Neural cell (in vitro differentiated cells): ENCODE measurements around the gene COLEC12.

ENCODE experiments used
- EP300 ChIP-seq: fragments of 450-650 bp; conservative IDR thresholded peaks from 2 replicates; pipeline ENCODE4 v1.6.1; 2014; ENCODE audit warnings: antibody characterized with exemption, mild to moderate bottlenecking, moderate library complexity; ENCODE audit not compliant: poor library complexity, severe bottlenecking
- EZH2 ChIP-seq: fragments of 200-600, 300-800 bp; shearing (Covaris generic), sonication (generic); IDR thresholded peaks from 2 replicates; pipeline ENCODE4 v1.6.1; 2014; ENCODE audit warnings: antibody characterized with exemption, low read length, borderline replicate concordance, mild to moderate bottlenecking; ENCODE audit not compliant: insufficient read depth, poor library complexity, severe bottlenecking
- POLR2AphosphoS5 ChIP-seq: IDR thresholded peaks from 2 replicates; pipeline ENCODE4 v1.6.1; 2012
- TF ChIP-seq, protein P1 (sequence below): fragments of 450-650 bp; IDR thresholded peaks from 2 replicates; pipeline ENCODE4 v1.5.1; 2014; ENCODE audit warnings: antibody characterized with exemption, mild to moderate bottlenecking, moderate library complexity; ENCODE audit not compliant: poor library complexity, severe bottlenecking

DNA sequence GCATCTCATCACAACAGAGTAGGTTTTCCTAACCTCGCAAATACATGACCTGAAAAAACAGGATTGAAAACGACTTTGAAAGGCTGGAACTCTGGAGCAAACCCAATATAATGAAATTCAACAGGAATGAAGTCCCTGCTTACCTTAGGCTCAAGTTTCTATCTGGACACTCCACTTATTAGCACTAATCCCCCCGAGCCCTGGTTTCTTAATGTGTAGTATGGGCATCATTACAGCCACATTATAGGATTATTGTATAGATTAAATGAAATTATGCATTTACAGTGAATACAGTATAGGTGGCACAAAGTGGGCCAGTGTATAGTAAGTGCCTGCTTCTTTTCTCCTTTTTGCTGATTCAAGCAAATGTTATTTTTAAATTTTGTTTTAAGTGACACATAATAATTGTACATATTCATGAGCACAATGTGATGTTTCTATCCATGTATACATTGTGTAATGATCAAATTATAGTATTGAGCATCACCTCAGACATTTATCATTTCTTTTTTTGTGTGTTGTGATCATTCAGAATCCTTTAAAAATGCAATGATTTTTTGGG, 118.0 kb downstream of the COLEC12 start:
- TF ChIP-seq, protein P1, sequence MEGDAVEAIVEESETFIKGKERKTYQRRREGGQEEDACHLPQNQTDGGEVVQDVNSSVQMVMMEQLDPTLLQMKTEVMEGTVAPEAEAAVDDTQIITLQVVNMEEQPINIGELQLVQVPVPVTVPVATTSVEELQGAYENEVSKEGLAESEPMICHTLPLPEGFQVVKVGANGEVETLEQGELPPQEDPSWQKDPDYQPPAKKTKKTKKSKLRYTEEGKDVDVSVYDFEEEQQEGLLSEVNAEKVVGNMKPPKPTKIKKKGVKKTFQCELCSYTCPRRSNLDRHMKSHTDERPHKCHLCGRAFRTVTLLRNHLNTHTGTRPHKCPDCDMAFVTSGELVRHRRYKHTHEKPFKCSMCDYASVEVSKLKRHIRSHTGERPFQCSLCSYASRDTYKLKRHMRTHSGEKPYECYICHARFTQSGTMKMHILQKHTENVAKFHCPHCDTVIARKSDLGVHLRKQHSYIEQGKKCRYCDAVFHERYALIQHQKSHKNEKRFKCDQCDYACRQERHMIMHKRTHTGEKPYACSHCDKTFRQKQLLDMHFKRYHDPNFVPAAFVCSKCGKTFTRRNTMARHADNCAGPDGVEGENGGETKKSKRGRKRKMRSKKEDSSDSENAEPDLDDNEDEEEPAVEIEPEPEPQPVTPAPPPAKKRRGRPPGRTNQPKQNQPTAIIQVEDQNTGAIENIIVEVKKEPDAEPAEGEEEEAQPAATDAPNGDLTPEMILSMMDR: no peak
- TF ChIP-seq EP300: no peak
- no peak for TF ChIP-seq EZH2
- TF ChIP-seq POLR2AphosphoS5: no peak
